GM21717 (cell line): ENCODE data around the gene CRYL1.

Source experiments
- ATAC-seq: cut with Tn5 transposase; IDR thresholded peaks from one replicate; pipeline ENCODE4 v1.9.1; 2021; ENCODE audit warnings: mild to moderate bottlenecking, moderate library complexity; ENCODE audit not compliant: unreplicated experiment

CRYL1 gene

GRCh38 chr13:20495087-20496023 is 30.3 kb downstream of the CRYL1 start:
- ATAC-seq = no peak

- no peak for ATAC-seq
Measured at GRCh38 chr13:20494656-20495055, 31.0 kb downstream of the CRYL1 start.

GRCh38 chr13:20492641-20493040 is 33.0 kb downstream of the CRYL1 start:
- no peak for ATAC-seq

- no peak for ATAC-seq
Measured at GRCh38 chr13:20491926-20492435, 33.7 kb downstream of the CRYL1 start.

- no peak for ATAC-seq
Measured at GRCh38 chr13:20489185-20489820, 36.4 kb downstream of the CRYL1 start.

- ATAC-seq = no peak
Measured at GRCh38 chr13:20487927-20488326, 37.7 kb downstream of the CRYL1 start.

GRCh38 chr13:20482787-20483186 is 42.9 kb downstream of the CRYL1 start:
- ATAC-seq = no peak

- ATAC-seq = no peak
Measured at GRCh38 chr13:20482275-20482761, 43.3 kb downstream of the CRYL1 start.

GRCh38 chr13:20477394-20477793 is 48.3 kb downstream of the CRYL1 start:
- no peak for ATAC-seq

- peak; percentile 97 for ATAC-seq
Measured at GRCh38 chr13:20475927-20476691, 49.5 kb downstream of the CRYL1 start.

GRCh38 chr13:20474515-20474914 is 51.1 kb downstream of the CRYL1 start:
- ATAC-seq = no peak

- ATAC-seq = no peak
Measured at GRCh38 chr13:20473888-20474287, 51.8 kb downstream of the CRYL1 start.

GRCh38 chr13:20473139-20473538 is 52.5 kb downstream of the CRYL1 start:
- no peak for ATAC-seq

GRCh38 chr13:20472531-20472930 is 53.1 kb downstream of the CRYL1 start:
- ATAC-seq = no peak

GRCh38 chr13:20470136-20470535 is 55.5 kb downstream of the CRYL1 start:
- ATAC-seq = no peak

- ATAC-seq = no peak
Measured at GRCh38 chr13:20466371-20466770, 59.3 kb downstream of the CRYL1 start.

GRCh38 chr13:20465218-20465879 is 60.3 kb downstream of the CRYL1 start:
- ATAC-seq = no peak

- ATAC-seq = no peak
Measured at GRCh38 chr13:20462921-20463320, 62.7 kb downstream of the CRYL1 start.

GRCh38 chr13:20462533-20462915 is 63.1 kb downstream of the CRYL1 start:
- ATAC-seq = no peak

GRCh38 chr13:20461860-20462532 is 63.7 kb downstream of the CRYL1 start:
- ATAC-seq = no peak
